NK-92 treated with Interleukin-12 subunit alpha and Interleukin-12 subunit beta, amount 100 ng/mL, for 24 hours (cell line): ENCODE data around the gene CAMKK1.

Source experiments
- DNase-seq: peaks from one replicate; lab custom pipeline; 2025; lab: John Stamatoyannopoulos, UW

The CAMKK1 gene

DNA sequence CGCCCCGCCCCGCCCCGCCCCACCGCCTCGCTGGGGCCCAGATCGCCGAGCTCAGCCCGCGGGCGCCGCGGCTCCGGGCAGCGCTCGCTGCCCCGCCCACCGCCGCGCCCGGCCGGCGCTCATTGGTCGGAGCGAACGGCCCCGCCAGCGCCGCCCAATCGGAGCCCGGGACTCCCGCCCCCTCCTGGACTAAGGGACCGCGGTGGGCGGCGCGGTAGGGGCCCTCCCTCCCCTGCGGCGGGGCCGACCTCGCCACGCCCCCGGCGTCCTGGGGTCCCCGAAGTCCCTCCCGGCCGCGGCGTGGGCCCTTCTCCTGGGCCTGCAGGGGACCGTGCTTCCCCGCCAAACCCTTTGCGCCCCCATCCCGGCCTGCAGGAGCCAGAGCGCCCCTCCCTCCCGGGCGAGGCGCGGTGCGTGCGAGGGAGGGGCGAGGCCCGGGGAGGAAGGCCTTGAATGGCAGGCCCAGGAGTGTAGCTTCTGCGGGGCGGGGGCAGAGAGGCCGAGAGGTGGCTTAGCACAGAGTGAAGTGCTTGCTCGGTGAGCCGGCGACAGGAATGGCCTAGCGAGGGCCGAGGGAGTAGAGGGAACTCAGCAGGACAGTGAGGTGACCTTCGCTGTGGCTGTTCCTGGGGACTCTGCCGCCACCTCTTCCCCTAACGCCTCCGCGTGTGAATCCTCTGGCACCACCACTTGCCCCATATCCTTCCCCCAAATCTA lies at the start of gene CAMKK1:
TSS of gene CAMKK1 (minus strand) at position 51 of the 717 bp plus-strand sequence. CDS start 7,366 bp downstream, outside the sequence.
- peak; percentile 34 for DNase-seq

DNA sequence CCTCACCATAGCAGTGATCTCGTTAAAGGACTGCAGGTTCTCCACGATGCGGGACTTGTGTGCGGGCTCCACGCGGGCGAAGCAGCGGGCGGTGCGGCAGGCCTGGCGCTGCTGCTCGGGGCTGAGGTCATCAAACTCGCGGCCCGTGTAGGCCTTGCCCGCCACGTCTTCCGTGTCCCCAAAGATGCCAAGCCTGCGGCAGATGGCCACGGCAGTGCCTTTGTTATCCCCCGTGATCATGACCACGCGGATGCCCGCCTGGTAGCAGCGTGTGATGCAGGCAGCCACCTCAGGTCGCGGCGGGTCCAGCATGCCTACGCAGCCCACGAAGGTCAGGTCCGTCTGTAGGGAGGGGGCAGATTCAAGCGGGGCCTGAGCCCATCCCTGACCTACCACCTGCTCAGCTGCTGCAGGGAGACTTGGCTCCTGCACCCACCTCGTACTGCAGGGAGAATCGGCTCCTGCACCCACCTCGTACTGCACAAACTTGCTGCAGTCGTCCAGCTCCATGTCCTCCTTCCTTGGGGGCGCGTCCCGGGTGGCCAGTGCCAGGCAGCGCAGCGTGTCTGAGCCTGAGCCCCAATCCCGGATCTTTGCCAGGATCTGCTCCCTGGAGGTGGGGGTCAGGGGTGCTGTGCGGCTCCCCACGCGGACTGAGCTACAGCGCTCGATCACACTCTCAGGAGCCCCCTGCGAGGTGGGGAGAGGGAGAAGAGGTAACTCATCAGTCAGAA lies 48.3 kb upstream of the CAMKK1 start:
- DNase-seq = no peak

DNA sequence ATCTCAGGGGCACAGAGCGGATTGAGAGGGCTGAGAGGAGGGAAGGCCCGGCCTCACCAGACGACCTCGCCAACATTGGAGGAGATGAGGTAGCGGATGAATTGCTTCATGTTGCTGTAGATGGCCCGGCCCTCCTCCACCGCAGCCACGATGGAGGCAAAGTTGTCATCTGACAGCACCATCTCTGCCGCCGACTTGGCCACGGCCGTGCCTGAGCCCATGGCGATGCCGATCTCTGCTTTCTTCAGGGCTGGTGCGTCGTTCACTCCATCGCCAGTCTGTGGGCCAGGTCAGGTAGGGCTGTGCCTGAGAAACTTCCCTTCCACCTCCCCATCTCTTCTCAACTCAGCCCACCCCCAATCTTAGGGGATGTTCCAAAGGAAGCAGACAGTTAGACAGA lies 44.5 kb upstream of the CAMKK1 start:
- no peak for DNase-seq

DNA sequence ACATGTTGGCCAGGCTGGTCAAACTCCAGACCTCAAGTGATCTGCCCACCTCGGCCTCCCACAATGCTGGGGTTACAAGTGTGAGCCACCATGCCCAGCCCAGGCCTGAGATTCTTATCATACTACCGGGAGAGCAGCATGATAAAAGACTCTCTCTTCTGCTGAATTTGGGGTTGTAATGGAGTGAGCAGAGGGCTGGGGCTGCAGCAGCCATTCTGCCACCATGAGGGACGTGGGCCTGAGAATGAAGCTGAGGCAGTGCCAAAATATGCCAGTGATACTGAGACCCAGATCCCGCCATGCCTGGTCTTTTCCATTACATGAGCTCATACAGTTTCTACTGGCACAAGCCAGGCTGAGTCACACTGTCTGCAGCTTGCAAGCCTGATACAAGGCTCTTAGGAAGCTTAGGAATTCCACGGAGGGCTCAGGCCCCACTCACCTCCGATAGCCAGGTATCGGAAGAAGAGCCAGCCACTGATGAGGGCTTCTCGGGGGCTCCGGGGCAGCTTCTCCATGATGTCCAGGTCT lies 43.0 kb upstream of the CAMKK1 start:
- no peak for DNase-seq

DNA sequence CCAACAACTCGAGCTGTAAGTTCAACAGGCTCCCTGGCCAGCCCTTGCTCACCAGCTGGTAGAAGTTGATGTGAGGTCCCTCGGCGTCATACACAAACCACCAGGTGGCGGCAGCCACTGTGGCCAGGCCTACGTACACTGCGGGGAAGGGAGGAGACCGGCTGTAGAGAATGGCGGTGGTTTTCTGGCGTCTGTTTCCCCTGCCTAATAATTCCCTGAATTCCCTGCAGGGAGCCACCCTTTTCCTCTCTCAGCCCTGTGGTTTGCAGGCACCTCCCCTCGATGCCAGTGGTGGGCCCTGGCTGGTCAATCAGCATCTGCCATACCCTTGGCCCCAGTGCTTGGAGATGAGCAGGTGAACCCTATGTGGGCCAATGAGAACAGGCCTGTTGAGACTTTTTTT lies 42.3 kb upstream of the CAMKK1 start:
- no peak for DNase-seq

DNA sequence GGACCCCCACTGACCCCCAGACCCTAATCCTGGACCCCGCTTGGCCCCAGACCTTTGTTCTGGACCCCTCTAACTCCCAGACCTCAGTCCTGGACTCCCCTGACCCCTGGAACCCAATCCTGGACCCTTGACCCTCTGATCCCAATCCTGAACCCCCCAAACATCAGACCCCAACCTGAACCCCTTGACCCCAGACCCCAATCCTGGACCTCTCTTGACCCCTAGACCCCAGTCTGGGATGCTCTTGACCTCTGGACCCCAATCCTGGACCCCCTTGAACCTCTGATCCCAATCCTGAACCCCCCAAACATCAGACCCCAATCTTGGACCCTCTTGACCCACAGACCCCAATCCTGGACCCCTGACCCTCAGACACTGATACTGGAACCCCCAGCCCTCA lies 36.9 kb upstream of the CAMKK1 start:
- no peak for DNase-seq

DNA sequence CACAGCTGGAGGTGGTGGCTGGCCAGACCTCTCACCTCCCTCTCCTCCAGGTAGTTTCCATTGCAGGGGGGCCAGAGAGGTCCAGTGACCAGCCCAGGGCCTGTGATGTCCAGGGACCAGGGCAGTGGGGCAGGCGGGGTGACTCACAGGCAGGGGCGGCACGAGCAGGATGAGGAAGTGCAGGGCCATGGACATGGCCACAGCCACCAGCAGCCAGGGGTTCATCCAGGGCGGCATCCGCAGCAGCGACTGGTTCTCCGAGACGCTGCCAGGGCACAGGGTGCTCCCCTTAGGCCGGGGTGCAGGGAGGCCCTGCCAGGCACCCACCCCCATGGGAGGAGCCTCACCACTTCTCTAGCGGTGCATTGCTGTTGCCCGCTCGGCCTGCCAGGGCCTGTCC lies 36.3 kb upstream of the CAMKK1 start:
- DNase-seq = no peak

DNA sequence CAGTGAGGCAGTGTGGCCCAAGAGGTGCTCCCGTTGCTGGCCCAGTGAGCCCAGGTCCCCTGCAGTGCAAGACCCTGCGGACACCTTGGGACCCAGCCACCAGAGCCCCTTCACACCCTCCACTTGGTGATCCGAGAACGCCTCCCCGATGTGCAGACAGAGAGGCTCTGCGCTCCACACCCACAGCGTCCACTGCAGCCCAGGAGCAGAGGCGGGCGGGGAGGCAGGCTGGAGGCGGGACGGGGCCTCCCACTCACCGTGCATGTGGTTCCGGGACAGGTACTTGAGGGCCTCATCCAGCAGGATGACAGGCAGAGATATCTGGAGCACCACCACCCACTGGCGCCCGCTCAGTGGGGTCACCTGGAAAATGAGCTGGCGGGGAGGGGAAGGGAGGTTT lies 35.6 kb upstream of the CAMKK1 start:
- no peak for DNase-seq

DNA sequence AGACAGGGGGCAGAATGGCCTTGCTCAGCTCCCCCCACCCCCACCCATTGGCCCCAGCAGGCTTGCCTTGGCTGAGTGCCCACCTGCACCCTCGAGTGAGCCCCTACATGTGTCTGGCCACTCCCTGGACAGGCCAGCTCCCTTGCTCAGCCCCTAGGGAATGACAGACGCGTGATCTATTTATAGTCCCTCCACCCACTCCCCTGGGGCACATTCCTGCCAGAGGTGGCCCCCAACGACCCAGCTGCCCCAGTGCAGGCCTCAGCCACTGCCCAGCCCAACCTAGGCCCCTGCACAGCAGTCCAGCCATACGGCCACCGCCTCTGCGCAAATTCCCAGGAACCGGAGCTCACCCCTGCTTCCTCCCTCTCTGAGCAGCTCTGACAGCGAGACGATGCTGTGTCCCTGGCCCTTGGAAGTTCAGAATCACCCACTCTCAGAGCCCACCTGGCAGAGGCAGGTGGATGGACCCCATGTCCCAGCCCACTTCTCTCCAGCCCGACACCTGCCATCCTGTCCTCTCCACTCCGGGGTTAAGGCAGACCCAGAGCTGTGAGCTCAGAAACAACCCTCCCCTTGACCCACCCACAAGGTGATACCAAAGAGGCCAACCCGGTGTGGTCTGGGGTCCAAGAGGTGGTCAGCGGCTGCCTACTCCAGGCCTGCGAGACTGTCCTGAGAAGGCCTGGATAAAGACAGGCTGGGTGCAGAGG lies 34.9 kb upstream of the CAMKK1 start:
- DNase-seq = no peak

DNA sequence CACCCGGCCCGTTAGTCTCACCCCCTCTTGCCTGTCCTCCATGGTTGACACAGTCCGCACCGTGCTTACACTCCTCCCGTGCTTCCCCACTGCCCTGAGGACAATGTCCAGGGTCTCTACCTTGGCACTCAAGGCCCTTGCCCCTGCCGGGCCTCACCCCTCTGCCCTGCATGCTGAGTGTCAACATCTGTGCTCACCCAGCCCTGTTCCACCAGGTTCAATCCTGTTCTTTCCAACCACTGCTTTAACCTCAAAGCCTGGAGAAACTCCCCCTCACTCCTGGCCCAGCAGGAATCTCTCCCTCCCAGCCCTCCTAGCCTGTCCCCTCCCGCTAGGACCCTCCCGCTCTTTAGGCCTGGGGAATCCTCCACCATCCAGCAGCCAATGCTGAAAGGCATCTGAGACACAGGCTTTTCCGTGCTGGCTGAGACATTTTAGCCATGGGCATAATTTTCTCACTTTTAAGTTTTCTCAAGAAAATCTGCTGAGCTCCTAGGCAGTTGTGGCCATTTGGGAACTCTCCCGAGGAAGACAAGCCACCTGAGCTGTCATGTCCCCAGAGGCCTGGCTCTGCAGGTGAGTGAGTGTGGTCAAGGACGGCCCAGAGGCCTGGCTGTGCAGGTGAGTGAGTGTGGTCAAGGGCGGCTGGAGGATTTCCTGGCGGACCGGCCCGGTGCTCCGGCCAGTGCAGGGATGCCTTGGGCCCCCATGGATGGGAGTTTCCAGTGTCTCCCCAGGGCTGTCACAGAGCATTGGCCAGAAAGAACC lies 34.2 kb upstream of the CAMKK1 start:
- DNase-seq = no peak

DNA sequence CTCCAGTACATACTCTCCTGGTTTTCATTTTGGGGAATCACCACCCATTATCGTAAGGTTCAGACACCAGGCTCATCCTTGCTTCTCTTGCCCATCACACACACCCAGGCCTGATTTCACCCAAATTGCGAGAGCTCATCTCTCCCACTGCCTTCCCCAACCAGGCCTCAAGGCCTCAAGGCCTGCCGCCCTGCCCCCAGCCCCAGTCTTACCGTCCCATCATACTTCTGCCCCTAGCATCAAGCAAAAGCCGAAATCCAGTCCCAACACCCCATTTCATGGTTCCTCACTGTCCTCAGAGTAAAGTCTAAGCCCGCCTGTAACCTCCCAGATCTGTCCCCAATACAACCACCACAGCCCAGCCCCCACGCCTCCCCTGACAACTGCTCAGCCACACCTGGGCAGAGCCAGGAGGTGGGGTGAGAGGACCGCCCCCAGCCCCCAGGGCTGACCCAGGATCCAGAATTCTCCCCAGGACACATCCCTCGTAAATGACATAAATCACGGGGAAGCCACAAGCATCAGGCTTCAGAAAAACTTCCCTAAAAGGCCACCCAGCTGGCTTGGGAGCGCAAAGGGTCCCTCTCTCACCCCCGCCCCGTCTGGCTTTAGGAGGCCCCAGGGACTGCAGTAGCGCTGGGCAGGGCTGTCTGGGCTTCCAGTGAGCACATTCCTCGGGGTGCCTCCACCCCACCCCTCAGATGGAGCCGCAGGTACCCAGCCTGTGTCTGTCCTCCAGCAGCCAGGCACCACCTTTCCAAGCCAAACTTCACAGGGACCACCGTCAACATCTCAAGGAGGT lies 33.0 kb upstream of the CAMKK1 start:
- DNase-seq = no peak

DNA sequence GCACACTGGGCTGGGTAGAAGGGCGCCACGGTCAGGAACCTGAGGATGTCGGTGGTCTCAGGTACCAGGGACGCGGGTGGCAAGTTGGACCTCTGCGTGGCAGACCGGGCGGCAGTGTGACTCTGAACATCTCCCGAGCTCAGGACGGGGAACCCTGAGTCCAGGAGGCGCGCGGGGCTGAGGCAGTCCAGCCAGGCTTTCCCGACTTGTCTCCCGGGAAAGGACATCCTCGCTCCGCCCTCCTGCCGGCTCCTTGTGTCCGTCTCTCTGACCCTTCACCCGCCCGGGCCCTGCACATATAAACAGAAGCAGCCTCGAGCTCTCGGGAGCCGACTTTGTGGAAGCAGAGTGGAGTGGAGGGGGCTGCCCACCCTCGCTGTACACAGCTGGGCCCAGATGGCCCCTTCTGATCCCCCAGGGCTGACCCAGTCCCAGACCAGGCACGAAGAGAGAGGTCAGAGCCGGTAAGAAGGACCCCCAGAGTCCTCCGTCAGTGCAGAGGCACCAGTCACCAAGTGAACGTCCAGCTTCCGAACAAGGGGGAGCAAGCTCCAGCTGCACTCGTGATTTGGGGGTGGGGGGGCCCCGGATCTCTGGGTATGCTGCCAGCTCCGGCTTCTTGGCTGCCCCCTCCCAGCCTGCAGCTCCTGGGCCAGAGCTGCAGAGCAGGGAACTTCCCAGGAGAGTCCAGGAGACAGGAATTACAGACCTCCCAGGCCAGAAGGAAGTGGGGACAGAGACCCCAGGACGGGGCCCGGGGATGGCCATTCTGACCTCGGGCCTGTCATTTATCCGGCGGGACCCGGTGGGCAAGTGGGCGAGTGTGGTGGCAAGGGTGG lies 31.9 kb upstream of the CAMKK1 start:
- no peak for DNase-seq

DNA sequence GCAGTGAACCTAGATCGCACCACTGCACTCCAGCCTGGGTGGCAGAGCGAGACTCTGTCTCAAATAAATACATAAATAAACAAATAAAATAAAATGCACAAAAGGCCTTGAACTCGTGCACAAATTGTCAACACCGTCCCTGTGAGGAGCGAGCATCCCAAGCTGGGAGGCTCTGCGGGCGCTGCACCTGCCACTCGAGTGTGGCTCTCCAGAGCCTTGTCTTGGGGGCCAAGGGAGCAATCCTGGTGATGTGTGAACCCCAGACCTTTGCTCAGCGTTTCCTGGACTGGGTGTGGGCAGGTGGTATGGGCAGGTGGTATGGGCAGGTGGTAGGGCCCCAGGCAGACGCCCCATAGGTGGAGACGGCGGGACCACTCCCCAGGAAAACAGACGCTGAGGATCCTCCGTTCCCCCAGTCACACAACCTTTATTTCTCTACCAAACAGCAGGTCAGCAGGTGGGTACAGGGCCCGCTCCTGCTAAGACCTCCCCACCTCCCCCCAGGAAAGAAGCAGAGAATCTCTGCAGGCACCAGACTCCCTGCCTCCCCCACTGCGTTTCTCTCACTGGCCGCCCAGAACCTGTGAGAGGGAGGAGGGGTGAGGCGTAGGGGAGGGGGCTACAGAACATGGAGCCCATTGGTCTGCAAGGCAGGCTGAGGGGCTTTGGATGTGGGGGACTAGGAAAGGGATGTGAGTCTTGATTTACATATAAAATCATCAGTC lies 30.8 kb upstream of the CAMKK1 start:
- DNase-seq = no peak

DNA sequence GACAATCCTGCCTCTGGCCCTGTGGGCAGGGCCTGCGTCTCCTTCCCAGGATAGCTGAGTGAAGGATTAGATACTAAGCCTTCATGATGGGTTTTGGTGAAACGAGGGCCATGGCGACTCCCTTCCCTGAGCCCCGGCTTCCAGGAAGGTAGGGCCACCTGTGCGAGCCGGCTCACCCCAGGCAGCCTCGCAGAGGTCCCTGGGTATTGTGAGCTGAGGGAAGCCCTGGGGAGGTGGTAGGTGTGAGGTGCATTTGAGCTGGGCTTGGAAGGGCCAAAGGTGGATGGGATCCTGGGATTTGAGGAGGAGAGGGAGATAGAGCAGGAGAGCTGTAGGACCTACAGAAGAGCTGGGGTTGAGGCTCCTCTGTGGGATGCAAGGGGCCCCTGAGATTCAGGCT lies 29.9 kb upstream of the CAMKK1 start:
- DNase-seq = no peak

DNA sequence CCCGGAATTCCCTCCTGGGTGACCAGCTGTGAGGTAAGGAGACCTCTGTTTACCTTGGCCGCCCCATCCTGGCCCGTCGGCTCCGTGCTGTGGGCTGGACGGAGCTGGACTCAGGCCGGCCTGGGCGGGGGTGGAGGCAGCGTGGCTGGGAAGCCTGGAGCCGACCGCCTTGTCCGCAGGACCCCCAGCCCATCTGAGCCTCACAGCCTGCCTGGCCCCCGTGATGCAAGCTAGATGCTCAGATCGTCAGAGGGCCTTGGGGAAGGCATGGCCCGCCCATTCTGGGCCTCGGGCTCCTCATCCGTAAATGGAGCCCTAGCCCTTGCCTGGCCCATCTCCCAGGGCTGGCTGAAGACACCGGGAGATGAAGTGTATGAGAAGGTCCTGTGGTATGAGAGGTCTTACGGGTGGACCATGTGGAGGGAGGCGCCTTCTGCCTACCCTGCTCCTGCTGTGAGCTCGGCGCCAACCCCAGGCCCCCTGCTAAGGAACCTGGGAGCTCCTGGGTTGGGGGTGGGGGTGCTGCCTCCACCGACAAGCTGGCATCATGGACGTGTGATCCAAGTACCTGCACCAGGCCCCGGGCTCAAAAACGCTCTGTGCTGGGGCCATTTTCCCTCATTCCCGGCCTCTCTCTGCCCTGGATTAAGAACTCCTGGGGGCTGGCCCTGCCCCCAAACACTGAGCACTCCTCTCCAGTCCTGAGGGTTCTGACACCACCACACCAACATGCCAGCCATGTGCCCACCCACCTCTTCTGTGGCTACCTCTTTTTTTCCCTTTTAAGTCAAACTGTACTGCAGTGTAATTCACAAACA lies 28.9 kb upstream of the CAMKK1 start:
- DNase-seq = no peak

DNA sequence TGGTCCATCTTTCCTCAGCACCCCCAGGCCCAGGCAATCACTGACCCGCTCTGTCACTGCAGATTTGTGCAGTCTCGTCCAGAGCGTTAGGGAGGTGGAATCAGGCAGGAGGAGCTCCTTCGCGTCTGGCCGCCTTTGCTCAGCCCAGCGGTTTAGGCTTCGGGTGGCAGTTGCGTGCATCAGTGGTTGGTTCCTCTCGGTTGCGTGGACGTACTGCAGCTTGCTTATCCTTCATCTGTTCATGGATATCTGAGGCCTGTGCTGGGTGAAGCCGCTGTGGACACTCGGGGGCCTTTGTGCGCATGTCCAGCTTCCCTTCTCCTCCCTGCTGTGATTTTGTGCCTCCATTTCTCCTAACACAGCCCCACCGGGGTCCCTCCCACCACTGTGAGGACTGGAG lies 28.2 kb upstream of the CAMKK1 start:
- no peak for DNase-seq

DNA sequence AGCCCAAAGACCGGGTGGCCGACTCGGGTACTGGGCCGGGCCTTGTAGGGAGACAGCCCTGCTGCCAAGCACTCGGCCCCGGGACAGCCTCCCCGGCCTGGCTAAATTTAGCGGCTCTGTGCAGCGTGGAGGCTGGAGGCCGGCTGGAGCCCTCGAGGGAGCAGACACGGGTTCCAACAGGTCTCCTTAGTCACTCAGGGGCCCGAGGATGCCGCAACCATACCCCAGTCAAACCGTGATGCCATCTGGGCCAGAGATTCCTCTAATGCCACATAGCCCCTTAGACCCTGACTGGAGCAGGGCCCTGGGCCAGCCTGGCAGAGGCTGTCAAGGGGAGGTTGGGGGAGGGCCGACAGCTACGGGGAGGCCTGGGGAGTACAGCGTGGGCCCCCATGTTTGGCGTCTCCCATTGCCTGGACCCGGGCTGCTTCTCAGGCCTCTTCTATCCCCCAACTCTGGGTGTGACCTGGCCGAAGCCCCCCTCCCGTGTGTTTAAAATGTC lies 26.3 kb upstream of the CAMKK1 start:
- DNase-seq = no peak

DNA sequence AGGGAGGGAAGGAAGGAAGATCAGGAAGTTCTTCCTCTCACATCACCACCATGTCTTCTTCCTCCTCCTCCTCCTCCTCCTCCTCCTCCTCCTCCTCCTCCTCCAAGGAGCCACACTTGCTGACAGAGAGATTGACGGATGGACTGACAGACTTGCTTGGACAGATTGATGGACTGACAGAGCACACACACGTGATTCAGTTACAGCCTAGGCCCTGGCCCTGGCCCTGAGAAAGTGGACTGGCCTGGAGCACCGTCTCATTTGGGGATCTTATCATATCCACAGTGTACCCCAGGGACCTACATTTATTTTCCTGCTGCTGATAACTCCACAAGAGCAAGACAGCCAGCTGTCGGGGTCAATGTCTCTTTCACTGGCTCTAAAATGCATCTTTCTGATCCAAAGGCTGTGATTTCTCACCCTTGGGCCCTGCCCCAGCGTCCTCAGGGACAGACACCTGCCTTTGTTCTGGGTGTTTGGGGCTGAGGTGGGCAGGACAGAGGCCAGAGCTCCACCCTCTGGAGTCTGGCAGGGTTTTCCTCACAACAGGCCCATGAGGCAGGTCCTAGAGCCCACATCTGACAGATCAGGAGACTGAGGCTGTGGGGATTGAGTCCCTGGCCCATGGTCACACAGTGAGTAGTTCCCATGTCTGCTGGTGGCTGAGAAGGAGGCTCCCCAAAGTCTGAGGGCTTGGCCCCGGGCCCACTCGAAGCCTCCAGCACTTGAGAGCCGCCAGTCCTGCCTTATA lies 25.7 kb upstream of the CAMKK1 start:
- no peak for DNase-seq
